NCI-H774 (cell line): ENCODE measurements around the gene UTP11.

ENCODE experiments used
- DNase-seq: peaks from one replicate; lab custom pipeline; 2025; lab: John Stamatoyannopoulos, UW

UTP11 gene

DNA sequence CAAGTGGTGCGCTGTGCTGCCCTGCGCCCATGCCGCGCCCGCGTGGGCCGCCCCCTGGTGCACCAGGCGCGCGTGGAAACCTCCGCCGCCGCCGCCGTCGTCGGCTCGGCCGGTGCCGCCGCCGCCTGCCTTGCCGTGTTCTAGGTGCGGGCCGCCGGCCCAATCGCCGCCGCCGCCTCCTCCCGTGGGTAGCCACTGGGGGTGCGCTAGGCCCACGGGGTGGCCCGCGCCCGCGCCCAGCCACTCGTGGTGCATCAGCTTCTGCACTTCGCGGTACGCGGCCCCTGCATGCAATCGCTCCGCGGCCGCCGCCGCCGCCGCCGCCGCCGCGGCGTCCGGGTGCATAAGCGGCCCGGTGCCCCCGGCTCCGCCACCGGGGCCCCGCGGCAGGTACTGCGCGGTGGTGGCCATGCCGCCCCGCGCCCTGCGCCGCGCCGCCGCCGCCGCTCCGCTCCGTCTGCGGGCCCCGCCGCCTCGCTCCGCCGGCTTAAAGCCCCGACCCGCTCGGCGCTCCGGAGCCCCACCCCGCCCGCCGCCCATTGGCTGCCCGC lies 33.9 kb downstream of the UTP11 start, which contains the start of gene POU3F1:
POU3F1 (minus strand) TSS at position 461 of the 551 bp plus-strand sequence; CDS start at position 411, 50 bp downstream.
- no peak for DNase-seq

GRCh38 chr1:38046884-38047602 lies 34.5 kb downstream of the UTP11 start:
- DNase-seq = peak; percentile 94

- DNase-seq = no peak
Measured at GRCh38 chr1:38047603-38048141, 35.1 kb downstream of the UTP11 start.

DNA sequence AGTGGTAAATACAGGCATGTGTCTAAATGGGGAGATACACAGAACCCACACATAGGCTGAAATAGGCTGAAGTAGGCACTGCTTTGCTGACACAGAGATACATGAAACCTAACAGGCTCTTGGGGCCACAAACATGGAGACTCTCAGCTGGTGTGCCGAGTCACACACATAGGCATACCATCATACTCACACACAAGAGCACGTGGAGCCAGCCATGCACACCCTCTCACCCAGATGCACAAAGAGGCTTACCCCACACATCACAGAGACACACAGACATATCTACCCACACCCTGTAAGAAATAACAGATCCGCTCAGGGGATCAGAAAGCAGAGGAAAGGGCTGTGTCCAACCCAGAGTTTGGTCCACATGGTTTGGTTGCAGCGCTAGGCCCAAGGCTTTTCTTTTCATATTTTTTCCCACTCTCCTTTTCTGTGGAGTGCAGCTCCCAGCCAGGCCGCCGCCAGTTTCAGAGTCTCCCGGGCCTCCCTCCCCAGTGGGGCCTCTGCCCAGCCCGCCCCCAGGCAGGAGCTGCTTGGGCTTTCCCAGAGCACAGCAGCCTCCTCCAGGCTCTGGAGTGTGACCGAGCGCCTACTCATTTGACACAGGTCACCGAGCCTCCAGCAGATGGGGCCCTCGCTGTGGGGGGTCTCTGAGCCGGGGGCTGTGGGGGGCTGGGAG lies 38.0 kb downstream of the UTP11 start:
- DNase-seq = no peak

DNA sequence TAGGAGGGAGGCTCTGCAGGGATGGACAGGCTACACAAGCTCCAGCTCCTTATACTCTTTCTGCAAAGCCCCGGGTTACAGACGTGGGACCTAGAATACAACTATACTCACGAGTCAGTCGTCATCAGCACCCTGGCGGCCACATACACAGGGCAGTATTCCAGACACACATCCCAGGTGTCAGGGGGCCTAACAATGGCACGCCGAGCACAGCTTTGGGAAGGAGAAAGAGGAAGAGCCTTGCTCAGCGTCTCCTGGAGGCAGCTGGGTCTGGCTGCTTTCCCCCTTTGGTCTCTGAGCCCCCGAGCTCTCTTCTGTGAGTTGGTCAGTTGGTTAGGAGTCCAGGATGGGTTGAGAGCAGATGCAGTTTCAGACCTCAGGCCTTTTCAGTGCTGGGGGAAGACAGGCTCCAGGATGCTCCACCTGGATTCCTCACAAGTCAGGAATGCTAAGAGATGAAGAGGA lies 38.6 kb downstream of the UTP11 start:
- no peak for DNase-seq

GRCh38 chr1:38052750-38053415 lies 40.3 kb downstream of the UTP11 start:
- peak; percentile 28 for DNase-seq

DNA sequence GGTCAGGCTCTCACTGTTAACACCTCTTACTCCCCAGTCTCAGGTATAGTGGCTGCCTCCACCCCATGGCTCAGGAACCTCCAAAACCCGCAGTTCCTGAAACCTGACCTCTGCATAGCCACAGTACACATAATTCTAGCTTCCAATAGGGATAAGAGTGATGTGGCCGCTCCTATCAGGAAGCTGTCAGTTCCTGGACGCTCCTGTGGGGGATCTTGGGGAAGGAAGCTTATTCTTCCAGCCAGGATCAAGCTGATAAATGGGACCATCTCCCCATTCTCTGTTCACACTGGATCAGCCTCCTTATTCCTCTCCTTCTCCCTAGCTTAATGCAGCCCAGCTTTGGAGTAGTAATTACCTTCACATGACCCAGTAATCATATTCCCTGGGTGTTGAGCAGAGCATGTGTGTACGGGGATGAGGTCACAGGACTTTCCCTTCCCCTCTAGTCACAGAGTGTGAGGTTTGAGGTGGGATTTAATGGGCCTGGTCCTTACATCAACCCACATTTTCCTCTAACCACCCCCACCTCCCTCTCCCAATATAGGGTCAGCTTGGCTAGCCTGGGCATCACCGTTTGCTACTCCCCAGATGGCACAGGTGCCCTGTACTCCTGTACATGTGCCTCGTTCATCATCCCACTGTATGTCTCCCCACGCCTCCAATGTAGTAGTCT lies 41.0 kb downstream of the UTP11 start:
- DNase-seq = no peak

DNA sequence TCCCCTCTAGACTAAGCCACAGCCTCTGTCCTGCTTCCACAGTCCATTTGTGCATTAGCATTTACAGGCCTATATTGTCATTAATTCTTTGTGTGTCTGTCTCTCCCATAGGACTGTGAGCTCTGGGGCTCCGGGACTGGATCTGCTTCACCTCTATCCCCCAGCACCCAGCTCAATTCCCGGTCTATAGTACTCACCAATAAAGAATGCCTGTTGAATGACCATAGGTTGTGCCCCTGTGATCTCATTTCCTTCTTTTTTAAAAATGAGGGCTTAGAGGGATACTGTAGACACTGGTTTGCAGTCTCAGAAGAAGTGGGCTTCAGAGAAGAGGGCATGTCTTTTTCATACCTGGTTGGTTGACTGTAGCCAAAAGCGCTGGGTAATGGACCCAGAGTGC lies 42.9 kb downstream of the UTP11 start:
- no peak for DNase-seq

DNA sequence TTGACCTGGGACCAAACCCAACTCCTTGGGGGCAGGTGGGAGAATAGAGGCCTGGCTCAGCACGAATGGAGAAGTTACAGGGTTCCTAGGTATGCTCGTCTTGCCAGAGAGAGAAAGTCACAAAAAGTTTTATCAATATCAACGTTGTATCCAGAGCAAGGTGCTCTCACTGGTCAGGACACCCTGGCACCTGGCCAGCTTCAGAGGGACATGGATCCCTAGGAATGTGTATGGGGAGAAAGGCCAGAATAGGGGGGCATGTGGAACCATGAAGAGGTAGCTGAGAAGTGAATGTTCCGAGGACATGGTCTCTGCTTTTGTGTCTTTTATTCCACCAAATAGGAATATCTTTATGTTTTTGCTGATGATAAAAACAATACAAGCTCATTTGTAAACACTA lies 43.4 kb downstream of the UTP11 start:
- DNase-seq = no peak

DNA sequence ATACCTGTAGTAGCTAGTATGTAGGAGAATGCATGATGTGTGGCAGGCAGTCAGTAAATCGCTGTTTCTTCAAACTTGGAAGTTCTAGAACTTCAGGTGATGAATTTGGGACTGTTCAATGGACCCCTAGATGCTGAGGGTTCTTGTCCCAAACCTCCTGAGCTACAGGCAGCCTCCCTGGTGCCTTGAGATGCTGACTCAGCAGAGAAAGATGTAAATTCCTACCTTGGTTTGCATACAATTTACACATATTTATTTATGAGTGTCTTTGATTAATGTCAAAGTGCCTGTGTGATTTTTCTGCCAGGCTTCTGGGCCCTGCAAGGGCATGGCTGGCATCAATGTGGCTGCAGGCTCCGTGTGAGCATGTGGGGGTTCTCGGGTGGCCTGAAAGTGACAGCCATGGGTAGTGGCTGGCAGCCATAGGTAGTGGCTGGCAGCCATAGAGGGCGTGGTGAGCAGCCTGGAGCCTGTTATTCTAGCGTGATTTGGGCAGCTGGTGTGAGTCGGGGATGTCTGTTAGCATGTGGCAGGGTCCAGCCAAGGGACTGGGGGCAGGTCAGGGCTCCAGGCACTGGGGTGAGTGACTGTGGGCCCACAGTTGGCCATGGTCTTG lies 47.2 kb downstream of the UTP11 start:
- DNase-seq = no peak

GRCh38 chr1:38060498-38060897 lies 48.0 kb downstream of the UTP11 start:
- DNase-seq = no peak

- no peak for DNase-seq
Measured at GRCh38 chr1:38061290-38061689, 48.8 kb downstream of the UTP11 start.

DNA sequence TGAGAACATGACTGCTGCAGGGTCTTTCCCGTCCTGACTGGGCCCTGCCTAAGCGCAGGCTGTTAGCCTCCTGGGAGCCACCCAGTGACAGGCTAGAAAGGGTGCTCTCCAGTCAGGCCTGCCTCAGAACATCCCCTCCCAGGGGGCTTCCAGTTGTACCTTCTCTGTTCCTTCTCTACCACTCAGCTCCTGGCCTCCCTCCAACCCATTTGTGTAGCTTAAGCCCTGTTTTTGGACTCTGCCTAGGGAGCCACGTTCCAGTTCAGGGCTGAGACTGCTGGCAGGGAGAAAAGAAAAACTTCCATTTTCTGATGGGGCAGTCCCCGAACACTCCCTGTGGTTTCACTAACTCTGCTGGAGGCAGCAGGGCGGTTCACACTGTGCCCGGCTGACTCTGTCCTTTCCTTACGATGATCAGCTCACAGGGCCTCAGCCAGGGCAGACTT lies 49.4 kb downstream of the UTP11 start:
- no peak for DNase-seq

DNA sequence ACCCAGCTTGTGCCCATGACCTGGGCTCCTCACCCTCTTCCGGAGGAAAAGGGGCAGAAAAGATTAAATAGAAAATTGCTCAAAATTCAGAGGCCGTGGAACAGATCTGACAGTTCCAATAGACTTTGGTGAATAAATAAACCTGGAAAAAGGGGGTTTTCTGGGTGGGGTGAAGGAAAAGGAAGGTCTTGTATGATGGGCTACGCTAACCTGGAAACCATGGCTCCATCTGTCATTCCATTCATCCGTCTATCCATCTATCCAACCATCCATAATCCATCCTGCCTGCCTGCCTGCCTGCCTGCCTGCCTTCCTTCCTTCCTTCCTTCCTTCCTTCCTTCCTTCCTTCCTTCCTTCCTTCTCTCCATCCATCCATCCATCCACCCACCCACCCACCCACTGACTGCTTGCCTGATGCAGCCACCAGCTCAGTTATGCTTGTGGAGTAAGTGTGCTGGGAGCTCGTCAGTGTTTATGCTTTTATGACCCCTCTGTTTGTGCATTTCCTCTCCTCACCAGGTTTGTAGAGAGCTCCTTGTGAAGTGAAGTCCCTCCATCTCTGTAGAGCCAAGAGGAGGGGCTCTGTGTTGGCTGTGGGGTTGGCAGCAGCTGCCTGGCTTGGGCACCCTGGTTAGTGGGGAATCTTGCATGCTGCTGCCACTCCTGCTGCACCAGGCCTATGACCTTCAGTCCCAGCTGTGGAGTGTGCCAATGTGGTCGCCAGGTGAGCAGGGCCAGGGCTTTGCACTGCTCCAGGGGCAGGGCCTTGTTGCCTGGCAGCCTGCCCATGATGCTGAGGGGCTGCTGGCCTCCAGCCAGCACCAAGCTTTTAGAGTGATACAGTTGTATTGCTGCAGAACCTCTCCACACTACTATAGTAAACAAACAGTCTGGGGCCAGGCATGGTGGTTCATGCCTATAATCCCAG lies 50.1 kb downstream of the UTP11 start:
- DNase-seq = peak; percentile 87

DNA sequence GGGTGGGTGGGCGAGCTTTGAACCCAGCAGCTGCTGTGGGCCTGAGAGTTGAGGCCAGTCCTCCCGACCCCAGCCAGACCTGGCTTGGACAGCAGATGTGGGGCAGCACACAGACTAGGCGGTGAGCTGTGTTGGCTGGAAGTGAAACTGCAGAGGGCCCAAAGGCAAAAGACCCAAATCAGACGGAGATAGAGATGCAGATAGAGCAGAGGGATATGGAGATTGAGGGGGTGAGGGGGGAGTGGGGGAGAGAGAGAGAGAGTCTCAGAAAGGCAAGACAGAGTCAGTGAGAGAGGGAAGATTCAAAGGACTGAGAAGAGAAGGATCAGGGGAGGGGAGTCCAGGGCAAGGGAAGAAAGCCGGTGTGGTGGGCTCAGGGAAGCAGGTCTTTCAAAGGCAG lies 51.1 kb downstream of the UTP11 start:
- DNase-seq = no peak

- no peak for DNase-seq
Measured at GRCh38 chr1:38064197-38064903, 51.8 kb downstream of the UTP11 start.

DNA sequence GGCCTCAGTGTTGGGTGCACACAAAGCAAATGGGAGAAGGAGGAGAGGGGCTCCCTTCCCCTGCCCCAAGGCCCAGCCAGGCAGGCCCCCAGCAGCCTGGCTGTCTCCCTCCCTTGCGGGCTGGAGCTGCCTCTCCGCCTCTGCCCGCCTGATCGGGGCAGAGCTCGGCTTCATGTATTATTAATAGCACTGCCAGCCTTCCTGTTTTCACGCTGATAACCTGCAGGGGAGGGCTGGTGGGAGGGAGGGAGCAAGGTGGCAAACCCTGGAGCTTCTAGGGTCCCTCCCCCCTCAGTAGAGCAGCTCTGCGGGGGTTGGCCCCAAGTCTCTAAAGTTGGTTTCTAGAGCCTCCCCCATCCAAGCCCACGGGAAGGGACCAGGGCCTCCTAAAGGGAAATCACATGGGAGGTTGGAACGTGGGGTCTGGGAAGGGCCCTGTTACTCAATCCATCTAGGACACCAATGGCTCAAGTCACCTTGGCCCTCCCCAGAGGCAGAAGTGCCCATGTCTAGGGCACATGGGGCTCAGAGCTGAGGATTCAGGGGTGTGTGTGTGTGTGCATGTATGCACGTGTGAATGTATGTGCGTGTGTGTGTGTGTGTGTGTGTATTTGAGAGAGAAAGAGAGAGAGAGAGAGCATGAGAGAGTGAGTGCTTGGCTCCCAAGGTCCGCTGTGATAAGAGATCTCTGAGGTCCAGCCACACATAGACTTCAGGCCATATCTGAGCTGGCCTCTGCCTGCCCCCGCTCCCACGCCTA lies 55.9 kb downstream of the UTP11 start:
- DNase-seq = no peak

DNA sequence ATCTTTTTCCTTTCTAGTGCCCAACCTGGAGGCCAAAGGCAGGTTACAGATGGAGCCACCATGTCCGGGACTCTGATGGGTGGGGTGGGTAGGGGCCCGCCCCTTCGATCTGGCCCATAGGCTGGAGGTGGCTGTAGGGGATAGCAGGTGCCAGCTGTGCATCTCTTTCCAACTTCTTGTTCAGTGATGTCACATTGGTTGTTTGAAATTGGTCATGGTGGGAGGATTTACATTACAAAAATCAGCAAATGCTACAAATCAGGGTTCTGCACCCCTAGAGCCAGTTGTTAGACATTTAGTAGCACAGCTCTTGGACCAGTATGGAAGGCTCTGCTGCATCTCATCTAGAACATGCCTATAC lies 56.4 kb downstream of the UTP11 start:
- DNase-seq = no peak
